Thymus (tissue), 11 donors: ENCODE results near the gene SCAF11. TPM values are rescaled to one million over a fixed set of nuclear protein-coding genes. Genes with fewer than 3 reads are reported as not detected.

ENCODE experiments used
- DNase-seq, 9 donors: peaks; one replicate each; pipeline ENCODE4 v3.0.0-alpha.2; 2013; ENCODE audit warnings: low spot score in 9 of 9, low read depth in 6 of 9, missing footprints in 1 of 9
- H3K27ac ChIP-seq, 2 donors: one replicate each; pipeline ENCODE4 v1.5.1; 2013; ENCODE audit warnings: control low read depth in 1 of 2, low read depth in 1 of 2, low read length in 1 of 2, mild to moderate bottlenecking in 1 of 2, moderate library complexity in 1 of 2
- H3K27me3 ChIP-seq, 2 donors: one replicate each; pipeline ENCODE4 v1.5.1; 2013; ENCODE audit warnings: low read length in 1 of 2; ENCODE audit not compliant: control insufficient read depth in 2 of 2, insufficient read depth in 1 of 2
- H3K36me3 ChIP-seq, 2 donors: one replicate each; pipeline ENCODE4 v1.5.1; 2013; ENCODE audit warnings: low read length in 1 of 2, mild to moderate bottlenecking in 1 of 2, moderate library complexity in 1 of 2; ENCODE audit not compliant: control insufficient read depth in 2 of 2, insufficient read depth in 2 of 2
- H3K4me1 ChIP-seq, 2 donors: one replicate each; pipeline ENCODE4 v1.5.1; 2013; ENCODE audit warnings: low read length in 2 of 2; ENCODE audit not compliant: control insufficient read depth in 2 of 2, insufficient read depth in 2 of 2
- H3K4me3 ChIP-seq, 2 donors: one replicate each; pipeline ENCODE4 v1.5.1; 2013; ENCODE audit warnings: low read length in 2 of 2, control low read depth in 1 of 2, mild to moderate bottlenecking in 1 of 2
- H3K9me3 ChIP-seq, 2 donors: one replicate each; pipeline ENCODE4 v1.5.1; 2013; ENCODE audit warnings: low read length in 1 of 2, mild to moderate bottlenecking in 1 of 2; ENCODE audit not compliant: control insufficient read depth in 2 of 2, insufficient read depth in 1 of 2
- WGBS: extraction: QIAGEN DNeasy Blood & Tissue Kit; methylation state at CpG from one replicate; pipeline ENCODE4 v1.1.7; 2013; 5-methylcytosine and 5-hydroxymethylcytosine counted together
- polyA plus RNA-seq: library from polyadenylated mRNA; stranded (reverse); fragments of 200-250 nt; gene quantifications from one replicate; pipeline ENCODE4 v1.2.3, GENCODE V29; 2013
- total RNA-seq: library from RNA; stranded (reverse); fragments of 120-200 nt; gene quantifications from one replicate; pipeline ENCODE4 v1.2.4, GENCODE V29; 2013
- donor health status: healthy.

SCAF11 gene
- total and polyA plus RNA-seq, 2 donors = 42.9 to 89.4 TPM

DNA sequence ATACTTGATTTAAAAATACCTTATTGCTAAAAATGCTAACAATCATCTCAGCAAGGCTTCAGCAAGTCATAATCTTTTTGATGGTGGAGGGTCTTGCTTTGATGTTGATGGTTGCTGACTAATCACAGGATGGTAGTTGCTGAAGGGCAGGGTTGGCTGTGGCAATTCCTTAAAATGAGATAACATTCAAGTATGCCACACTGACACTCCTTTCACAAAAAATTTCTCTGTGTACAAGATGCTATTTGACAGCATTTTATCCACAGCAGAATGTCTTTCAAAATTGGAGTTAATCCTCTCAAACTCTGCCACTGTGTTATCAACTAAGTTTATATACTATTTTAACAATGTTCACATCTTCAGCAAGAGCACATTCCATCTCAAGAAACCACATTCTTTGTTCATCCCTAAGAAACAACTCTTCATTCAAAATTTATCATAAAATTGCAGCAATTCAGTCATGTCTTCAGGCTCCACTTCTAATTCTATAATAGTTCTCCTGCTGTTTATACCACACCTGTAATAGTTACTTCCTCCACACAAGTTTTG lies 16.1 kb downstream of the SCAF11 start:
- H3K27ac ChIP-seq = no peak overlapping the region
- peaks cover 13 to 37% of the 10 kb centered on the region in 2 donors for H3K36me3 ChIP-seq
- no peaks in the 10 kb centered on the region for H3K27me3 ChIP-seq
- no peak overlapping the region for H3K4me3 ChIP-seq
- DNase-seq = no peak
- H3K4me1 ChIP-seq = no peaks in the 10 kb centered on the region
- no peaks in the 10 kb centered on the region for H3K9me3 ChIP-seq

DNA sequence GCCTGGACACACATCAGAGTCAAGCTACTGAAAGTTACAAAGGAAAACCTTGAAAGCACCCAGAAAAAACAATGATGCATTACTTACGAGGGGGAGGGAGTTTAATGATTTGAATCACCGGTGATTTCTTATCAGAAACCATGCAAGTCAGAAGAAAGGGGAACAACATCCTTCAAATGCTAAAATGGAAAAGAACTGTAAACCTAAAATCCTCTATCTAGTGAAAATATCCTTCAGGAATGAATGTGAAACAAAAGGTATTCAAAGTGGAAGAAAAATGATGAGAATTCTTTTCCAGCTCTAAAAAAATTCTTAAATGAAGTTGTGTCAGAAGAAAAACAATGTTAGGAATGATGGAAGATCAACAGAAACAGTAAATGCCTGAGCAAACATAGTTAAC lies 16.8 kb downstream of the SCAF11 start:
- Histone ChIP-seq H3K36me3 (peaks cover 13 to 37% of the 10 kb centered on the region in 2 donors), H3K27ac (no peak overlapping the region), H3K4me3 (no peak overlapping the region), H3K4me1 (no peaks in the 10 kb centered on the region), H3K9me3 (no peaks in the 10 kb centered on the region), H3K27me3 (no peaks in the 10 kb centered on the region)
- DNase-seq = no peak
- 86% methylated on average over 2 of the region's 2 CpGs for WGBS

DNA sequence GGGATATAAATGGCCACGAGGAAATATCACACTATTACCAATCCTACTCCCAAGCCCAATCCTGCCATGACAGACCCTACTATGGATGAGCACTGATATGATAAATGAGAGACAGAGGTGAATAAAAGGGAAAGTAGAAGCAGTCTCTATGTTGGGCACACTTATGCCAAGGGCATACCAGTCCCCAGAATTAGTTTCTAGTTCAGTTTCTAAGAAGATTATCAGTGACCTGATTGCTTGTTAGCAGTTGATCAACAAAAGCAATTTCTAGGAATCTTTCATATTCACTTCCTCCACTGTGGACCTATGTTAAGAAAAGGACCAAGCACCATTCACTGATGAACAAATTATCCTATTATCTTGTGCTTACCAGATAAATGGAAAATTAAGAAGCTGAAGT lies 20.0 kb downstream of the SCAF11 start:
- no peaks in the 10 kb centered on the region for H3K4me1 ChIP-seq
- WGBS = 100% methylated on average over 1 of the region's 1 CpG
- no peaks in the 10 kb centered on the region for H3K27me3 ChIP-seq
- no peak for DNase-seq
- H3K36me3 ChIP-seq = peaks cover 13 to 33% of the 10 kb centered on the region in 2 donors
- no peaks in the 10 kb centered on the region for H3K9me3 ChIP-seq
- H3K4me3 ChIP-seq = no peak overlapping the region
- H3K27ac ChIP-seq = no peak overlapping the region

DNA sequence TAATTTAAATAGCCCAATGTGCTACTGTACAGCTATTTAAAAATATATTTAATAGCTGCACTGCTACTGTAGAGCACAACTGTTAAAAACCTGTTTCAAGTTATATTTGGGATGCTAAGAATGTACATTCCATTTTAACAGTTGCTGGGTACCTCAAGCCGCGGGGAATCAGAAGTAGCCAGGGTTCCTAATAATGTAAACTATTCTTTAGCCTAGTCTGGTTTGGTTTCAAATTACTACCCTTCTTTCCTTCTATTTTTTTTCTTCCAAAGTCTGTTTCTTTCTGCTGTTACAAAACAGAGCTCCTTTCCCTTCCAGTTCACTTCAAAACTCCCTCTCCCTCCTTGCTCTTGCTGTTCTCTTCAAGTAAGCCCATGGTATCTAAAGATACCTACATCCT lies 21.3 kb downstream of the SCAF11 start:
- 48% methylated on average over 2 of the region's 2 CpGs for WGBS
- no peak for DNase-seq
- no peaks in the 10 kb centered on the region for H3K9me3 ChIP-seq
- H3K27me3 ChIP-seq = no peaks in the 10 kb centered on the region
- peaks cover 13 to 28% of the 10 kb centered on the region in 2 donors for H3K36me3 ChIP-seq
- no peaks in the 10 kb centered on the region for H3K4me1 ChIP-seq
- H3K27ac ChIP-seq = no peak overlapping the region
- H3K4me3 ChIP-seq = no peak overlapping the region

DNA sequence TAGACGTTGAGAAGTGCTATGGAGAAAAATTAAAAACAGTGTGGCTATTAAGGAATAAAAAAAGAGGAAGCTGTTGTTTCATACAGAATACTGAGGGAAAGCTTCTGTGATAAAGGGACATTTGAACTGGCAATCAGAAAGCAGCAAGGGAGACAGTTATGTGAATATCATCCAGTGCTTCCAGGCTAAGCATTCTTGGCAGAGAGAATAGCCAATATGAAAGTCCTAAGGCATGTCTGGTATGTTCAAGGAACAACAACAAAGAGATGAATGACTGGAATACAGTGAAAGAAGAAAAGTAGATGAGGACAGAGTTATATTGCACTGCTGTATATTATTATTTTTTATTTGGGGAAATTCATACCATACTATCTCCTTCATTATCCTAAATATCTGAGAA lies 23.9 kb downstream of the SCAF11 start:
- no peak overlapping the region for H3K4me3 ChIP-seq
- H3K9me3 ChIP-seq = no peaks in the 10 kb centered on the region
- no peaks in the 10 kb centered on the region for H3K4me1 ChIP-seq
- H3K27me3 ChIP-seq = no peaks in the 10 kb centered on the region
- no peak overlapping the region for H3K27ac ChIP-seq
- no peak for DNase-seq
- 33% methylated on average over 1 of the region's 1 CpG for WGBS
- H3K36me3 ChIP-seq = peaks cover 4 to 30% of the 10 kb centered on the region in 2 donors

DNA sequence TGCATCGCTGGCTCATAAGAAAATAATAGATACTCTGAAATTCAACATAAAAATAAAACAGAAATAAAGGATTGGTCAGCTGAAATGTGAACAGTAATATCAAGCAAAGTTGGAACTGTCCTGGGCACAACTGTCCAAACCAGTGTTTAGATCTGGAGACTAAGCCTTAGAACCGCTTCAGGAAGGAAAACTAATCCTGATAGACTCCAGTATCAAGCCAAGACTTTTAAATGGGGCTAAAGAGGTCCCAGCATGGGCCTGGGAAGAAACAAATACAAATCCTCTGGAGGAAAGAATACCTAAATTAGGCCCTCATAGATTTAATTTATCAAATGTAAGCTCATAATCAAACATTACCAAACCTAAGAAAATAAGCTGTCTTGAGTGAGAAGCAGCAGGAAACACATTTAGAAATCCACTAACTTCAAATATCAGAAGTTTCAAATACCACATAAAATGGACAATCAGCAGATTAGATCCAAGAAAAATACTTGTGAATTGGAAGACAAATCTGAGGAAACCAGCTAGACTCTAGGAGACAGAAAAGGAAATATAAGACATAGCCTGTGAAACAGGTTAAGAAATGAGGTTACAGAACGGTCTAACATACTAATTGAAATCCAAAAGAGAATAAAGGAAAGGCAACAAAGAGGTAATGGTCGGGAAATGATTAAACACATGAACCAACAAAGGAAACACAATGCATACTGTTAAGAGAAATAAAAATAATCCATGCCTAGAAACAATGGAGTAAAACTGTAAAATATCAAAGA lies 27.6 kb downstream of the SCAF11 start:
- H3K27ac ChIP-seq = no peak overlapping the region
- over 99% methylated on average over 4 of the region's 4 CpGs for WGBS
- no peaks in the 10 kb centered on the region for H3K9me3 ChIP-seq
- no peaks in the 10 kb centered on the region for H3K4me1 ChIP-seq
- no peak overlapping the region for H3K4me3 ChIP-seq
- H3K36me3 ChIP-seq = peaks cover 0 to 27% of the 10 kb centered on the region in 2 donors
- no peak for DNase-seq
- no peaks in the 10 kb centered on the region for H3K27me3 ChIP-seq

DNA sequence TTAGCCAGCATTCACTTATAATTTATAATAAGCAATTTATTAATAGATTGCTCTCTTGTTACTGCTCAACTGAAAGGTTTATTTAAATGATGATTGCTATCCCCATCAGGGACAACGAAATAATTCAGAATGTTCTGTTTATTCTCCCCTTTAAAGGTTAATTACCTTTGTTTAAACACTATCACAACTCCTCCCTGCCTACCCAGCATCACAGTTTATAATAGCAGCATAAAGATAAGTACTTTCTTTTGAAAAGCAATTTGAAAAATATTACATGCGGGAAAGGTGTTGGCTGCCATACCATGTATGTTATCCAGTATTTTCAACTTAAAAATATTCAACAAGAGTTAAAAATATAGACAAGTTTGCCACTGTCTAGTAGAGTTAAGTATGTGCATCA lies 30.6 kb downstream of the SCAF11 start:
- DNase-seq = no peak
- H3K4me3 ChIP-seq = no peak overlapping the region
- WGBS = 95% methylated on average over 2 of the region's 2 CpGs
- H3K27ac ChIP-seq = no peak overlapping the region
- H3K9me3 ChIP-seq = no peaks in the 10 kb centered on the region
- no peaks in the 10 kb centered on the region for H3K27me3 ChIP-seq
- peaks cover 0 to 33% of the 10 kb centered on the region in 2 donors for H3K36me3 ChIP-seq
- no peaks in the 10 kb centered on the region for H3K4me1 ChIP-seq

DNA sequence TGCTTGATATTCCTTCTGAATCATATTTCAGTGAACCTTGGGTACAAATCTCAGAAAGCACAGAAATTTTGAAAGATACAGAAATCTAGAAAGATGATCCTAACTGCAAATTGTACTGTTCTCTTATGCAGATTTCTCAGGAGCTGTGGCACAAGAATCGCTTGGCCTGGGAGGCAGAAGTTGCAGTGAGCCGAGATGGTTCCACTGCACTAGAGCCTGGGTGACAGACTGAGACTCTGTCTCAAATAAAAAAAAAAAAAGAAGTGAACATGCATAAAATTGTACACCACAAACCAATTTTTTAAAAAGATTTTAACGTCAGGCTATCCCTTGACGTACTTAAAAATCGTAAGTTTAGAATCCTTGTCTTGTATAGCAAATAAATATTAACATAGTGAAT lies 31.3 kb downstream of the SCAF11 start:
- 92% methylated on average over 5 of the region's 5 CpGs for WGBS
- no peak overlapping the region for H3K27ac ChIP-seq
- no peaks in the 10 kb centered on the region for H3K27me3 ChIP-seq
- no peaks in the 10 kb centered on the region for H3K9me3 ChIP-seq
- H3K4me3 ChIP-seq = no peak overlapping the region
- DNase-seq = no peak
- peaks cover 0 to 30% of the 10 kb centered on the region in 2 donors for H3K36me3 ChIP-seq
- H3K4me1 ChIP-seq = no peaks in the 10 kb centered on the region

DNA sequence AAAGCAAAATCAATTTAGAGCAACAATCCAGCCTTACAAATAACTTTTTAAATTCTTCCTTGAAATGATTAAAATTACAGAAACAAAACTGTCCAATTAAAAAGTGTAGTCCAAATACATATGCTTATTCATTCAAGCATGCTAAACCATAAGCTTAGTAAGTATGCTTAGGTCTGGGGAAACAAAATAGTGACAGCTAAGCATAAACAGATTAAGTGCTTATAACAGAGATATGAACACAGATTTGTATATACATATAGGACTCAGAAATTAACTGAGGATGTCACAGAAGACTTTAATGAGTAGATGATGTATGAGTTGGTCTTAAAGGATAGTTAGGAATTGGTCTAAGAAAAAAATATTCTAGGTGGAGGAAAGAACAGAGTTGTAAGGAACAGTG lies 41.8 kb downstream of the SCAF11 start:
- no peak for DNase-seq
- peaks cover 19 to 45% of the 10 kb centered on the region in 2 donors for H3K36me3 ChIP-seq
- no peaks in the 10 kb centered on the region for H3K4me1 ChIP-seq
- H3K9me3 ChIP-seq = no peaks in the 10 kb centered on the region
- H3K27me3 ChIP-seq = no peaks in the 10 kb centered on the region
- H3K4me3 ChIP-seq = no peak overlapping the region
- H3K27ac ChIP-seq = no peak overlapping the region
